GM18873 (cell line): Measurements from ENCODE around the gene IGF2BP2.
"Not testable (repeated sequence)": the region's sequence is repeated elsewhere in the genome, so short reads cannot be mapped to it uniquely, and the experiment has no call there.

Experiments used
- ATAC-seq: cut with Tn5 transposase; IDR thresholded peaks from one replicate; pipeline ENCODE4 v1.9.1; 2021; ENCODE audit warnings: mild to moderate bottlenecking, moderate library complexity, moderate number of reproducible peaks; ENCODE audit not compliant: unreplicated experiment, low FRiP score

IGF2BP2 gene

DNA sequence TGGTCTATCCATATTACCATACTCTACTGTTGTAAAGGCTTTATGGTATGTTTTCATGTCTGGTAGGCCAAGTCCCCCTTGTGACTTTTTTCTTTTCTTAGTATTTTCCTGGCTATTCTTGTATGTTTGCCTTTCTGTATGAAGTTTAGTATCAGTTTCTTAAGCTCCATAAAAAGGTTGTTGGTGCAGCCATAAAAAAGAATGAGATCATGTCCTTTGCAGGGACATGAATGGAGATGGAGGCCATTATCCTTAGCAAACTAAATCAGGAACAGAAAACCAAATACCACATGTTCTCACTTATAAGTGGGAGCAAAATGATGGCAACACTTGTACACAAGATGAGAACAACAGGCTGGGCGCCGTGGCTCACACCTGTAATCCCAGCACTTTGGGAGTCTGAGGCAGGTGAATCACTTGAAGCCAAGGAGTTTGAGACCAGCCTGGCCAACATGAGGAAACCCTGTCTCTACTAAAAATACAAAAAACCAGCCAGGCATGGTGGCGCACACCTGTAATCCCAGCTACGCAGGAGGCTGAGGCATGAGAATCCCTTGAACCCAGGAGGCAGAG, 13.7 kb upstream of the IGF2BP2 start:
- not testable (repeated sequence) for ATAC-seq

- ATAC-seq, result no peak
Measured at GRCh38 chr3:185837414-185837813, 12.6 kb upstream of the IGF2BP2 start.

DNA sequence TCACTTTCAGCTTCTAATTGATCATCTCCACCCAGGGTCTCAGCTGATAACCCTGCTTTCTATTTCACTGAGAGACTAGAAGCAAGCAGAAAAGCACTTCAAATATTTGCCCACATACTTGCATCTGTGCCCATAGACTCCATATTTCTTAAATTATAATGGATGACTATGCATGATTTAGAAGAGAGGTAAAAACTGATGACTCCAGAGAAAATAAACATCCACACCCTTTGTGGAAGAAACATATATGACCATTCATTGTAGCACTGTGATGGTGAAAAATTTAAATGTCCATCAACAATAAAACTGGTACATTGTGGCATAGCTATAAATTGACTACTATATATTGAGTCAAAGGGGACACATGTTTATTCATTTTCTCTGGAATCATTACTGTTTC, 7.1 kb upstream of the IGF2BP2 start:
- ATAC-seq, result no peak

DNA sequence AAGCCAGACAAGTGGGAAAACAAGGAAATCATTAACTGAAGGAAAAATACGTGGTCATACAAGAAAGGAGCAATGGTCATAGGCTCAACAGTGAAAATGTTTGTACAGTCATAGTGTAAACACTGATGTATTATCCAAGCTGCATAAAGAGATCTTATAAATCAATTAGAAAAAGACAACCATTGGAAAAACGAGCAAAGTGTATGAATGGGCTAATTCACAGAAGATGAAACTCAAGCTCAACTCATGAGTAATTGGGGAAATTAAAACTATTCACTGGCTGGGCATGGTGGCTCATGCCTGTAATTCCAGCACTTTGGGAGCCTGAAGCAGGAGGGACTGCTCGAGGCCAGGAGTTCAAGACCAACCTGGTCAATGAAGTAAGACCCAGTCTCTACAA, 6.4 kb upstream of the IGF2BP2 start:
- ATAC-seq, result no peak

DNA sequence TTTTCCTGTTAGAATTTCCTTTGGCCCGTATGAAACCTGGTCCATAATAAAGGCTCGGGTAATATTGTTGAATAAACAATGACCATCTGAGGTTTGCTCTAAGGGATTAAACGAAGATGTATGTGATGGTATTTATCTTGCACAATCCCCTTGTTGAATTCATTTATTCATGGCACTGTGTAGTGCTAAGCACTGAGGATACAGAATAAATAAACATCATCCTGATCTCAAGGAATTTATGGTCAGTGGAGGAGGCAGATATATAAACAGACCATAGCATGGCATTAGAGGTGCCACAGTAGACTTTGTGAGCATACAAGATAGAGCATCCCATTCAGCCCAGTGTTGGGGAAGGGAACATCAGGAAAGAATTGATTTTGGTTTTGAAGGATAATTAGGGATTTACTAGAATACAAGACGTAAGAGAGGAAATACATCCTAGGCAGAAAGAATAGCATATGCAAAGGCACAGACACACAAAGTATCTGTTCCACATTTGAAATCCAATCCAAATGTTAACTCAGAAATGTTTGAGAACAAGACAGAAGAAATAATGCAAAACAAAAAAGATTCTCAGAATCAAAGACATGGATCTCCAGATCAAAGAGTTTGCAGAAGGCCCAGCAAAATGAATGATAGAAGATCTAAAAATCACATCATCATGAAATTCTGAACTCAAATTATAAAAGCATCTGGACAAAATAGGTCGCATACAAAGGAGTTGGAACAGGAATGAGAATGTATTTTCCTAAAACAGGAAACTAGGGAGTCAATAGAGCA, 5.4 kb upstream of the IGF2BP2 start:
- ATAC-seq, result no peak

GRCh38 chr3:185828755-185829154, 3.9 kb upstream of the IGF2BP2 start:
- ATAC-seq, result no peak

GRCh38 chr3:185827595-185828344, 2.9 kb upstream of the IGF2BP2 start:
- ATAC-seq, result no peak

GRCh38 chr3:185825639-185826481, 1.0 kb upstream of the IGF2BP2 start:
- no peak for ATAC-seq

- no peak for ATAC-seq
Measured at GRCh38 chr3:185824051-185825005, 514 bp downstream of the IGF2BP2 start.

DNA sequence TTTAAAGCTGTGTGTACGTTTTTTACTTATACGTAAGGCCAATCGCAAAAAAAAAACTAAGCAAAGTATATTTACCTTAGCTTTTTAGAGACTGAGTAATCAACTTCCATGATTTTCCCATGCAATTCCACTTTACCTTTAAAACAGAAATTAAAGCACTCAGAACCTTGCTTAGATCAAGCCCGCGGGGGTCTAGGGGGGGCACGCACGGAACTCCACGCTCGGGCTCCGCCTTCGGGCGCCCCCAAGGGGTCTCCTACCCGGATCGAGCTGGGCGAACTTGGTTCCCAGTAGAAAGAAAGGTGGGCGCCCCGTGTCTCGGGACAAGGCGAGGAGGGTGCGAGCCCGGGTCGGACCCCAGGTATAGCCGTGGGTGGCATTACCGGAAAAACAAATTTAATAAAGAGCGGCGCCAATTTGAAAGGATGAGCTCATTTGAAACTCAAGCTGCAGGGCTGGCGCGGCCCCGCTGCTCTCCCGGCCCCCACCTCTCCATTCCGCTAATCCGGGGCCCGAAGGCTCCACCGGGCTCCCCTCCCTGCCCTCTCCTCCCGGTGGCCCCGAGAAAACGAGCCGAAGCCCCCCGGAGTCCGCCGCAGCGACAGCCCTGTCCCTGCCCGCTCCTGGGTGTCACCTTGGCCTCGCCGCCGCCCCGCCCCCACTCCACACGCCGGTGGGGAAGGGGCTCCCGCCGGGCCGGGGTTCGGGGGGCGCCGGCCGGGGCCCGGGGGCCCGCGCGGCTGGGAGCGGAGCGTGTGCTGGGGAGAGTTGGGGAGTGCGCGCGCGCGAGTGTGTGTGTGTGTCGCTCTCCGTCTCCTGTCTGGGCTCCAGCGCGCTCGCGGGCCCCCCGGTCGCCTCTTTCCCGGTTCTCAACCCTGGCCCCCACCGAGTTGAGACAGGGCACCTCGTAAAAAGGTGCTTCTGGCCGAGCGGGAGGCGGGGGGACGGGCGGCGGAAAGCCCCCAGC, 1.5 kb downstream of the IGF2BP2 start:
- ATAC-seq, result no peak

GRCh38 chr3:185822221-185823000, 2.4 kb downstream of the IGF2BP2 start:
- no peak for ATAC-seq

GRCh38 chr3:185820973-185821758, 3.7 kb downstream of the IGF2BP2 start:
- ATAC-seq, result no peak

DNA sequence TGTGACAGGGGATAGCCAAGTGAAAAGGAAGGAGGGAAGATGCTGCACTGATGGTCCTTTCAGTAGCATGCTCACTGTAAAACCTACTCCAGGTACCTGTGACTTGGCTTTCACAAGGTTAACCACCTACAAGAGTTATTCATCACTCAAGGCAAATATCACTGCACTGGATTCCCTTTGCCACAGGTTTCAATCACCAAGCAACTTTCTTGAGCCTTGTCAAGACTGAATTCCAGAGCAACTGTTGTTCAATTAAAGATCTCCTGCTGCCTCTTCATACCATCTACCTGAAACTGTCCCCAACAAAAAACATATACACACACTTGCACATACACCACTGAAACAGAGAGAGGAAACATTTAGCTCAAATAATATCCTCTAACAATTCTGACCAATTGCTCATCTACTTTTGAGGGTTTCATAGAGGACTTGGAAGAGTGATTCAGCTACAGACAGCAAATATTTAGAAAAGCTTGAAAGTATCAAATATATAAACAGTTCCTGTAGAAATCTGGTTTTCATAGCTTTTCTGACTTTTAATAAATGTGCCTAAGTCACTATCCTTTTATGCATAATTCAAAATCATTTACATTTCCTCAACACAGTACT, 6.5 kb downstream of the IGF2BP2 start:
- ATAC-seq, result no peak

DNA sequence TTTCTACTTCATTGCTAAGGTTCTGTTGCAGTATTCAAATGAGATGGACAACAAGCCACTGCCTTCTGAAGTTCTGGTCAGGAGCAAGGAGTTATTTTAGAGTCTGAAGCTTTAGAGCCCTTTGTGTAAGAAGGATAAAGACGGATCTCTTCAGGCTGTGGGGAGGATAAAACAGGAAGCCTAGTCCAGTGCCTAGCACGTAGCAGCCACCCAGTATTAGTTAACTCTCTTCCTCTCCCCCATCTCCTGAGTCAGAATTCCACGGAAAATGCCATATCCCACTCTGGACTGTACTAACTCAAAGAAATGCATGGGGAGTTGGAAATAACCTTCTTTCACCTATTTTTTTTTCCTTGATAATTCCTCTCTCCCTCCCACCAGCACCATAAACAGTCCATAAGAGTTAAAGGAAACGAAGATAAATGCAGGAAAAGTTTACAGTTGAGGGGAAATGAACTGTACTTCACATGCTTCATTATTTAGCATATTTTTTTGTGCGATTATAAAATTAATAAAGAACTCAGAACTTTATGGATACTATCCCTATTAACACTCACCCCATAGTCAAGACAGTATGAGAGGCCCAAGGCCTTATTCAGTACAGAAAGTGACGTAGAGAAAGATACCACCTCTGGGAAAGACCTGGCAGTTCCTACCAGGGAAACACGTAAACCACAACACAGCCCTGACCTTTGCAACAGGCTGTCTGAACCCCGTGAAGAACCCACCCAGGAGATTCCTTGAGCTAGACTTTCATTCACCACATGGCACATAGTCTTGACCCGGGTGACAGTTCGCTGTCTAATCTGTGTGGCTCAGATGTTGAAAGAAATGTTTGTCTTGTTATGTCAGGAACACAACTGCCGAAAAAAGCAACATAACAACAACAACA, 9.2 kb downstream of the IGF2BP2 start:
- ATAC-seq, result no peak

DNA sequence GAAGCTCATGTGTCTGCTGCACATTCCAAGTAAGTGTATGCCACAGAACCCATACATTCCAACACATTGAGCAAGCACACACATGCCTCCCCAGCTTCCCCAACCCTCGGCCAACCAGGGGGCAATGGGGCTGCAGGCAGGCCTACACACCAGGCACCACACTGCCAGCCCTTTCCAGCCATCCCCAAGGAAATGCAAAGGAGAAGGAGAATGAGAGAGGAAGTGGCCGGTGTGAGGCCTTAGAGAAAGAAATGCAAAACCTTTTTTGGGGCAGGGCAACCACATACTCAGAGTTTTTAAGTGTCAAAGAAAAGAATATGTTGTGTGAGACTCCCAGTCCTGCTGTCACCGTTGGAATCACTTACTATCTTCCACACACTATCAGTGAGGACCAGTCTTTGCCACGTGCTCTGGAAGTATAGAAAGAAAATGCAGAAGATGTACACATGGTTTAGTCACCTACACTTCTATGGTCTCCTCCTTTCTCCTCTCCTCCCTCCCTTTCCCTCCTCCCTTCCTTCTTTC, 11.1 kb downstream of the IGF2BP2 start:
- no peak for ATAC-seq
